GM19023 (cell line): ENCODE results near the gene RHEB.

Experiments used
- ATAC-seq: cut with Tn5 transposase; IDR thresholded peaks from one replicate; pipeline ENCODE4 v1.9.1; 2021; ENCODE audit warnings: mild to moderate bottlenecking, moderate library complexity; ENCODE audit not compliant: unreplicated experiment

Gene RHEB

GRCh38 chr7:151481650-151482505 lies 37.8 kb downstream of the RHEB start:
- no peak for ATAC-seq

- no peak for ATAC-seq
These were observed 41.8 kb downstream of the RHEB start for GRCh38 chr7:151477867-151478266.

GRCh38 chr7:151472644-151473380 lies 46.9 kb downstream of the RHEB start:
- peak; percentile 53 for ATAC-seq

GRCh38 chr7:151470711-151471110 lies 49.0 kb downstream of the RHEB start:
- no peak for ATAC-seq

GRCh38 chr7:151469281-151469680 lies 50.4 kb downstream of the RHEB start:
- ATAC-seq, result no peak

GRCh38 chr7:151468217-151469018 lies 51.3 kb downstream of the RHEB start:
- no peak for ATAC-seq

- ATAC-seq, result no peak
These were observed 54.5 kb downstream of the RHEB start for GRCh38 chr7:151465169-151465568.

GRCh38 chr7:151462306-151462779 lies 57.4 kb downstream of the RHEB start:
- ATAC-seq, result no peak

GRCh38 chr7:151461942-151462230 lies 57.8 kb downstream of the RHEB start:
- ATAC-seq, result no peak

- no peak for ATAC-seq
These were observed 58.4 kb downstream of the RHEB start for GRCh38 chr7:151461096-151461941.

GRCh38 chr7:151460474-151460855 lies 59.2 kb downstream of the RHEB start:
- no peak for ATAC-seq

- no peak for ATAC-seq
These were observed 59.8 kb downstream of the RHEB start for GRCh38 chr7:151459726-151460473.

GRCh38 chr7:151457534-151457933 lies 62.2 kb downstream of the RHEB start:
- no peak for ATAC-seq

- no peak for ATAC-seq
These were observed 62.9 kb downstream of the RHEB start for GRCh38 chr7:151456782-151457181.

- ATAC-seq, result no peak
These were observed 63.4 kb downstream of the RHEB start for GRCh38 chr7:151456276-151456675.

- no peak for ATAC-seq
These were observed 64.0 kb downstream of the RHEB start for GRCh38 chr7:151455690-151456089.

- ATAC-seq, result no peak
These were observed 64.7 kb downstream of the RHEB start for GRCh38 chr7:151454932-151455530.

- no peak for ATAC-seq
These were observed 65.4 kb downstream of the RHEB start for GRCh38 chr7:151454305-151454704.

- no peak for ATAC-seq
These were observed 66.3 kb downstream of the RHEB start for GRCh38 chr7:151453326-151453791.
